Brain microvascular endothelial cell (primary cell): ENCODE measurements around the gene TMEM255A.

Experiments used
- DNase-seq: peaks from one replicate; pipeline ENCODE4 v3.0.0-alpha.2; 2020
- H3K27ac ChIP-seq: fragments of 250-450 bp; sonication (Bioruptor Pico); 2 replicates; pipeline ENCODE4 v1.5.1; 2020; ENCODE audit warnings: mild to moderate bottlenecking, moderate library complexity
- H3K27me3 ChIP-seq: fragments of 250-450 bp; sonication (Bioruptor Pico); replicated peaks from 2 replicates; pipeline ENCODE4 v1.5.1; 2020; ENCODE audit warnings: mild to moderate bottlenecking
- H3K36me3 ChIP-seq: fragments of 250-450 bp; sonication (Bioruptor Pico); replicated peaks from 2 replicates; pipeline ENCODE4 v1.5.1; 2020; ENCODE audit warnings: mild to moderate bottlenecking
- H3K4me3 ChIP-seq: 2 replicates; pipeline ENCODE4 v1.5.1; 2011; ENCODE audit warnings: low read depth, mild to moderate bottlenecking, control low read depth, low read length, moderate library complexity
- CTCF ChIP-seq: IDR thresholded peaks from 2 replicates; pipeline ENCODE4 v1.5.1; 2011; ENCODE audit warnings: low read depth, mild to moderate bottlenecking, moderate library complexity, low read length, control low read depth, inconsistent platforms; ENCODE audit errors: missing control alignments
- in situ Hi-C: cut with HindIII; loops from 2 replicates; pipeline ENCODE4 v1.10.0; 2017; ENCODE audit warnings: low sequenced_read_pairs, low pct_ligation_motif_present

TMEM255A gene

GRCh38 chrX:120336899-120337298, 25.6 kb upstream of the TMEM255A start:
- in situ Hi-C loops: no loop called here
- no peak overlapping the region for H3K4me3 ChIP-seq
- no peaks in the 10 kb centered on the region for H3K27me3 ChIP-seq
- DNase-seq: no peak
- TF ChIP-seq CTCF: no peak
- H3K36me3 ChIP-seq: no peaks in the 10 kb centered on the region
- no peak overlapping the region for H3K27ac ChIP-seq

GRCh38 chrX:120335289-120335688, 24.0 kb upstream of the TMEM255A start:
- H3K27me3 ChIP-seq: no peaks in the 10 kb centered on the region
- H3K36me3 ChIP-seq: no peaks in the 10 kb centered on the region
- TF ChIP-seq CTCF: no peak
- DNase-seq: no peak
- in situ Hi-C loops: no loop called here
- no peak overlapping the region for H3K4me3 ChIP-seq
- H3K27ac ChIP-seq: no peak overlapping the region

GRCh38 chrX:120334603-120335002, 23.3 kb upstream of the TMEM255A start:
- Histone ChIP-seq H3K36me3 (no peaks in the 10 kb centered on the region), H3K4me3 (no peak overlapping the region), H3K27ac (no peak overlapping the region), H3K27me3 (no peaks in the 10 kb centered on the region)
- no peak for TF ChIP-seq CTCF
- DNase-seq: no peak
- in situ Hi-C loops: no loop called here

GRCh38 chrX:120334151-120334550, 22.9 kb upstream of the TMEM255A start:
- Histone ChIP-seq H3K36me3 (no peaks in the 10 kb centered on the region), H3K27me3 (no peaks in the 10 kb centered on the region), H3K27ac (no peak overlapping the region), H3K4me3 (no peak overlapping the region)
- no peak for DNase-seq
- TF ChIP-seq CTCF: no peak
- in situ Hi-C loops: no loop called here

- Histone ChIP-seq H3K27ac (no peak overlapping the region), H3K27me3 (no peaks in the 10 kb centered on the region), H3K4me3 (no peak overlapping the region), H3K36me3 (no peaks in the 10 kb centered on the region)
- DNase-seq: no peak
- no peak for TF ChIP-seq CTCF
- in situ Hi-C loops: no loop called here
These were observed 21.1 kb upstream of the TMEM255A start for GRCh38 chrX:120332394-120332793.

- TF ChIP-seq CTCF: no peak
- no peaks in the 10 kb centered on the region for H3K36me3 ChIP-seq
- in situ Hi-C loops: no loop called here
- H3K27ac ChIP-seq: no peak overlapping the region
- no peak overlapping the region for H3K4me3 ChIP-seq
- no peaks in the 10 kb centered on the region for H3K27me3 ChIP-seq
- no peak for DNase-seq
These were observed 19.9 kb upstream of the TMEM255A start for GRCh38 chrX:120331116-120331515.
